D721Med (cell line): Measurements from ENCODE around the gene C1orf74.
A peak's percentile ranks its signal among the peaks of the same experiment; 100 is the strongest.

Experiments used
- DNase-seq: peaks from one replicate; pipeline ENCODE4 v3.0.0; 2011; ENCODE audit warnings: low spot score; ENCODE audit not compliant: insufficient read length
- FAIRE-seq: peaks from 2 replicates; lab custom pipeline; 2011; peaks lifted over from hg19 to GRCh38; lab: Jason Lieb, UNC
- TF ChIP-seq, protein P1 (sequence below): IDR thresholded peaks from 2 replicates; pipeline ENCODE4 v1.5.1; 2012; ENCODE audit warnings: mild to moderate bottlenecking, control low read depth; ENCODE audit not compliant: insufficient read depth; ENCODE audit errors: missing control alignments

C1orf74 gene

DNA sequence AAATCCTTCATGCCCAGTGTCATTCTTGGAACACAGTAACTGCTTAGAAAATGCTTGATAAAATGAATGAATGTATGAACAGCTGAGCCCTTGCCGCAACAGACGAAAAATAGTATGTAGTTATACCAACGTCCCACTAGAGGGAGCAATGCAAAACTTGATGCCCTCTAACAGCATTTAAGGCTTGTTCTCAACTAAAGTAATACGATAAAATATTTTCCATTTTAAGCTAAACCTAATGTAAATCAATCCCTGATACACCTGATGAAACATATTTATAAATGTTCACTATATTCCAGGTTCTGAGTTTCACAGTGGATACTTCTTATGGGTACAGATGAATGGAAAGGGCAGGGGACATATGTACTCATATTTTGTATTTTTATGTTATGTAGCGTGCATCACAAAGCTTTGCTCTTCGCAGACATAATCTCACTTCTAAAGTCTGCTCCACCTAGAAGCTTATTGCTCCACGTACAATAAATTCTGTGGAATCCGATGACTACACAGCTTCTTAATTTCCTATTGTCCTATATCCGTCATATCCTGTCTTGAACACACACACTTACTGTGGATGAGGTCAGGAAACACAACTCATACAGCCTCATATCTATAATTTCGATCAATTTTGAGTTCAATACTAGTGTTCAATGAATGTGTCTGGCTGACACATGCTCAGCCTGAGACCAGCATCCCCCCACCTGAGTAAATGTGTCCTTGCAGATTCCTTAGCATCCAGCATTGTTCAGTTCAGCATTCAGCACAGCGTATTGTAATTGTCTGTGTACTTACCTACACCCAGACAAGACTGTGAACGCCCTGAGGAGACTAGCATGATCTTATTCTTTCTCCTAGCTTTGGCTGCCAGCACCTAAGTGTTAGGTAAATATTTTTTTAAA is 39.0 kb upstream of the C1orf74 start:
- TF ChIP-seq, protein P1, sequence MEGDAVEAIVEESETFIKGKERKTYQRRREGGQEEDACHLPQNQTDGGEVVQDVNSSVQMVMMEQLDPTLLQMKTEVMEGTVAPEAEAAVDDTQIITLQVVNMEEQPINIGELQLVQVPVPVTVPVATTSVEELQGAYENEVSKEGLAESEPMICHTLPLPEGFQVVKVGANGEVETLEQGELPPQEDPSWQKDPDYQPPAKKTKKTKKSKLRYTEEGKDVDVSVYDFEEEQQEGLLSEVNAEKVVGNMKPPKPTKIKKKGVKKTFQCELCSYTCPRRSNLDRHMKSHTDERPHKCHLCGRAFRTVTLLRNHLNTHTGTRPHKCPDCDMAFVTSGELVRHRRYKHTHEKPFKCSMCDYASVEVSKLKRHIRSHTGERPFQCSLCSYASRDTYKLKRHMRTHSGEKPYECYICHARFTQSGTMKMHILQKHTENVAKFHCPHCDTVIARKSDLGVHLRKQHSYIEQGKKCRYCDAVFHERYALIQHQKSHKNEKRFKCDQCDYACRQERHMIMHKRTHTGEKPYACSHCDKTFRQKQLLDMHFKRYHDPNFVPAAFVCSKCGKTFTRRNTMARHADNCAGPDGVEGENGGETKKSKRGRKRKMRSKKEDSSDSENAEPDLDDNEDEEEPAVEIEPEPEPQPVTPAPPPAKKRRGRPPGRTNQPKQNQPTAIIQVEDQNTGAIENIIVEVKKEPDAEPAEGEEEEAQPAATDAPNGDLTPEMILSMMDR = peak; percentile 80
- DNase-seq (no peak), FAIRE-seq (peak; percentile 77)

DNA sequence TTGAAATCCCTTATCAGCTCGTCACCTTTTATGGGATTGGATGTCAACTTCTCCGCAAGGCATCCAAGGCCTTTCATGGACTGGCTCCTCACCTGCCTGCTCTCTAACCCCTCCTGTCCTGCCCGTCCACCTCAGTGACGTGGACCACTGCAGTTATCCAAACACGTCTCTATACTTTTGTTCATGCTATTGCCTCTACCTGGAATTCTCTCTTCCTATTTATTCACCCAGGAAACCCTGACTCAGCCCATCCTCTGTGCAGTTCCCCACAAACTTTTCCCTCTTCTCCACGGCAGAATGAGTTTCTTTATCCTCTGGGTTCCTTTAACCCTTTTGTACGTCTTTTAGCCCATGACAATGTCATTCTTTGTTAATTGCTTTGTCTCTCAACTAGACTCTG is 38.3 kb upstream of the C1orf74 start:
- no peak for FAIRE-seq
- TF ChIP-seq, protein P1 = no peak
- DNase-seq = no peak

DNA sequence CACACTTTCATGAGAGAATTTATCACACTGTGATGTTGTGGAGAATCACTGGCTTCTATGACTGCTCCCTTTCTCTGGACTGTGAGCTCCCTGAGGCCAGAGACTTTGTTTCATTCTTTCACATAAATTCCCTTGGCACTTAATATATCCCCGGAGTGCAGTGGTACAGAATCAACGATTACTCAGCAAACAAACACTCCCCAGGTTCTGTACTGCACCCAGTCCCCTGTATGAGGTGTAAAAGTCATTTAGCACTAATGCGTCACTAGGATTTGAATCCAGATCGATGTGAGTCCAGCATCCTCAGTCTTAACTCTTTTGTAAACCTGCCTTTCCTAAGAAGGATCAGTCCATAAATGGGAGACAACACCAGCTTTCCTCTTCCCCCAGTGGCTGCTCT is 36.6 kb upstream of the C1orf74 start:
- DNase-seq (no peak), FAIRE-seq (no peak)
- TF ChIP-seq, protein P1 = no peak

DNA sequence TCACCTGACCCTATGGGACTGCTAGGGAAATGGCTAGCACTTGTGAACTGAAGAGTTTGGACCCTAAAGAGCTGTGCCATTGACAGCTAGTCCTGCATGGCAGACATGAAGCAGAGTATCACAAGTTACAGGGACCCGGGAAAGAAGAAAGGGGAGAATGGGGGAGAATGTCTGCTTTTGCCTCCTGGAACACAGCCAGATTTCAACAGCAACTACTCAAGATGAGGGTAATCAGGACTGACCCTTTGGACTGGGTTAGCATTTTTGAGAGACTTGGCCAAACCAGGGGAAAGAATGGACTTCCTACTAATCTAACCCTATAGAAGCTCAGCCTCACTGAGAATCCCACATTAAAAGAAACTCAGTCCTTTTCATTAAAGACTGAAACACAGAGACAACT is 34.7 kb upstream of the C1orf74 start:
- DNase-seq (no peak), FAIRE-seq (no peak)
- TF ChIP-seq, protein P1 = no peak

DNA sequence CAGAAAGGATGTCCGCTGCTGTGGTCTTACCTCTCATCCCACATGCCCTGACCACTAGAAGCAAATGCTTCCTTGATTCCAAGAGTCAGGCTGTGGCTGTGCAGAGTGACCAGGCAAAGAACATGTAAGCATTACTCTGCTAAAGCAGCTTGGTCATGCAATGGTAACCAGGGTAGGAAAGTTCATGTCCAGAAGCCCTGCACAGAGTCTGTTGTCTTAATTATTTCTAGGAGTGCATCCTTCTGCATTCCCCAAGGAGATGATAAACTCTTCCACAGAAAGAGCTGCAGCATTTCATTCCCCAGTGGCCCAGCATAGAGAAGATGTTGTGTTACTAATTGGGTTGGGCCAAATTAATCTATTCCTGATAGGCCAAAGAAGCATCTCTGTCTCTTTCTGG is 33.3 kb upstream of the C1orf74 start:
- DNase-seq (no peak), FAIRE-seq (no peak)
- TF ChIP-seq, protein P1 = no peak

DNA sequence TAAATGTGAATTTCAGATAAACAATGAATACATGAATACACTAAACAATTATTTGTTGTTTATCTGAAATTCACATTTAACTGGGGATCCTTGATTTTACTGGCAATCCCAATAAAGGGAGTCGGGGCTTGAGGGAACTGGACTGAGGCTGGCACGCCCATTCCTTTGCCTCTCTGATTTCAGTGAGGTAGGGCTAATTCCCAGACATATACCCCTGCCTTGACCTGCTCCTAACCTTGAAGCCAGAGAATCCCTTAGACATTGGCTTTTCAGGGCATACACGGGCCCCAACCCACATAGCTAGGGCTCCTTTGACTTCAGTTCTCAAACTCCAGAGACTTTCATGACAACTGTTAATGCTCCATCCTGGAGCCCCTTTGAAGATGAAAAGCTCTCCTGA is 32.6 kb upstream of the C1orf74 start:
- DNase-seq = no peak
- FAIRE-seq = no peak
- TF ChIP-seq, protein P1 = no peak

DNA sequence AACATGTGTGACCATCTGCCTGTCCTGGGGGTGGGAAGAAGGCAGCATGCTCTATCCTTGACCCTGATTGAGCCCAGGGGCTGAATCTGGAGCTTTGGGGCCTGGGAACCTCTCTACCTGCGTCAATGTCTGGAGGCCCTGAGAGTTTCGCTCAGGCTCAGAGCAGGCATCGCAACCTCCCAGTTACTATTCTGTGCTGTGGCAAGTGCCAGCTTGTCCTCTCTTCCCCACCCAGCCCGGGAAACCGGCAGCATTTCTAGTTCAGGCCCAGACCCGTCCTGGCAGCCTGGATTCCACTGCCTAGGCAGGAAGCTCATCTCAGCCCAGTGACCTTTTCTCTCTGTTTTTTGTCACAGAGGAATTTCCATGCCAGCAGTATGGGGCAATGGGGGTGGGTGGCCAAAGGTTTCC is 31.6 kb upstream of the C1orf74 start:
- DNase-seq = no peak
- FAIRE-seq = no peak
- TF ChIP-seq, protein P1 = no peak
